Measurements from ENCODE around the gene MEF2B. TPM values are rescaled to one million over a fixed set of nuclear protein-coding genes. Genes with fewer than 3 reads are reported as not detected.
A peak's percentile ranks its signal among the peaks of the same experiment; 100 is the strongest.

The MEF2B gene
- total RNA-seq, 1 donor from 2014 or later: 1.4 TPM

DNA sequence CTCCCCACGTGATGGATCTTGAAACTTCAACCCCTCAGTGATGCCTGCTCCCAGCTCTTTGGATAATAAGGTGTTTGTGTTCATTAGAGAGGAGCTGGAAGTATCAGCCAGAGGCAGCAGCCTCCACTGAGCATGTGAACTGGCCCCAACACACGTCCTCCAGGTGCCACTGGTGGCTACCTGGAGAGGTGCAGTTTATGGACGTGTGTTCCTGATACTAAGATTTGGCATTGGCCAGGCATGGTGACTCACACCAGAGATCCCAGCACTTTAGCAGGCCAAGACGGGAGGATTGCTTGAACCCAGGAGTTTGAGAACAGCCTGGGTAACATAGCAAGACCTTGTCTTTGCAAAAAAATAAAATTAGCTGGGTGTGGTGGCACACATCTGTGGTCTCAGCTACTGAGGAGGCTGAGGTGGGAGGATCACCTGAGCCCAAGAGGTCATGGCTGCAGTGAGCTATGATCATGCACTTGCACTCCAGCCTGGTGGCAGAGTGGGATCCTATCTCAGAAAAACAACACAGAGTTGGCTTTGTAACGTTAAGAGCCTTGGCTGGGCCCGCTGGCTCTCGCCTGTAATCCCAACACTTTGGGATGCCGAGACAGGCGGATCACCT lies 71.9 kb downstream of the MEF2B start:
- no peaks in the 10 kb centered on the region for H3K9me3 ChIP-seq
- no peaks in the 10 kb centered on the region for H3K4me1 ChIP-seq
- H3K27ac ChIP-seq: no peak overlapping the region

DNA sequence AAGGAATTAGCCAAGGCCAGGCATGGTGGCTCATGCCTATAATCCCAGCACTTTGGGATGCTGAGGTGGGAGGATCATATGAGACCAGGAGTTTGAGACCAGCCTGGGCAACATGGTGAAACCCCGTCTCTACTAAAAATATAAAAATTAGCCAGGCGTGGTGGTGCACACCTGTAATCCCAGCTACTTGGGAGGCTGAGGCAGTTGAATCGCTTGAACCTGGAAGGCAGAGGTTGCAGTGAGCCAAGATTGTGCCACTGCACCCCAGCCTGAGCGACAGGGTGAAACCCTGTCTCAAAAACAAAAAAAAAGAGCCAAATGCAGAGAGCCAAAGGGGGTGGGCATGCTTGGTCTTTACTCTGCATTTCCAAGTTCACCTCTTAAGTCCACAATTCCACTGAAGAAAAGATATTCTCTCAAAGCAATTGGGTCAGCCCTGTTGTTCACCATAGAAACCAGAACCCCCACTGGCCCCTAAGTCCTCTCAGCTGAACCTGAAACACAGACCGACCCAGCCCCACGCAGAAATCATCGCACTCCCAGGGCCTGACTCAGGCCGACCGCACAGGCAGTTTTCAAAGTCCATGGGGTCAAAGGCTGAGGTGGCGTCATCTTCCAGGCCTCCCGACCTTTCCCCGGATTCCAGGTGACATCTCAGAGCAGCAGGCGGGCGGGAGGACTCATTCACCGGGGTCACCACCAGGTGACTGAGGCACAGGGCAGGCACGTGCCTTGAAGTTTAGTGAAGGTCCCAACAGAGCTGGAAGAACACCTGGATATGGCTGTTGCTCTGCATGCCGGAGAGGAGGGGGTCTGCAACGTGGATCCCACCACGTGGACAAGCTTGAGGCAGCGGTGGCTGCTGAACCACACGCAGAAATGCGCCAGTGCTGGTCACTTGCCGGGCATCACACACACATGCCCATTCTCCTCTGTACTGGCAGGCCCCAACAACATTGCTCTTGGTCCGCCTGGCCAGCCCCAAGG lies 73.1 kb downstream of the MEF2B start:
- no peak overlapping the region for H3K4me3 ChIP-seq
- no peak for ATAC-seq
- TF ChIP-seq, protein P1, sequence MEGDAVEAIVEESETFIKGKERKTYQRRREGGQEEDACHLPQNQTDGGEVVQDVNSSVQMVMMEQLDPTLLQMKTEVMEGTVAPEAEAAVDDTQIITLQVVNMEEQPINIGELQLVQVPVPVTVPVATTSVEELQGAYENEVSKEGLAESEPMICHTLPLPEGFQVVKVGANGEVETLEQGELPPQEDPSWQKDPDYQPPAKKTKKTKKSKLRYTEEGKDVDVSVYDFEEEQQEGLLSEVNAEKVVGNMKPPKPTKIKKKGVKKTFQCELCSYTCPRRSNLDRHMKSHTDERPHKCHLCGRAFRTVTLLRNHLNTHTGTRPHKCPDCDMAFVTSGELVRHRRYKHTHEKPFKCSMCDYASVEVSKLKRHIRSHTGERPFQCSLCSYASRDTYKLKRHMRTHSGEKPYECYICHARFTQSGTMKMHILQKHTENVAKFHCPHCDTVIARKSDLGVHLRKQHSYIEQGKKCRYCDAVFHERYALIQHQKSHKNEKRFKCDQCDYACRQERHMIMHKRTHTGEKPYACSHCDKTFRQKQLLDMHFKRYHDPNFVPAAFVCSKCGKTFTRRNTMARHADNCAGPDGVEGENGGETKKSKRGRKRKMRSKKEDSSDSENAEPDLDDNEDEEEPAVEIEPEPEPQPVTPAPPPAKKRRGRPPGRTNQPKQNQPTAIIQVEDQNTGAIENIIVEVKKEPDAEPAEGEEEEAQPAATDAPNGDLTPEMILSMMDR (IDR thresholded peaks at IDR 0.05): no peak
- DNase-seq: no peak
- no peaks in the 10 kb centered on the region for H3K36me3 ChIP-seq
- H3K27ac ChIP-seq: no peak overlapping the region
- H3K4me1 ChIP-seq: no peaks in the 10 kb centered on the region
- H3K27me3 ChIP-seq: no peaks in the 10 kb centered on the region
- no peaks in the 10 kb centered on the region for H3K9me3 ChIP-seq
- intact Hi-C loops (cut with DNase I): no loop called here

More for the DNA sequence above, 71.9 kb downstream of the MEF2B start:
- peak; percentile 22 for ATAC-seq
- DNase-seq: no peak
- Histone ChIP-seq H3K4me3 (no peak overlapping the region), H3K36me3 (no peaks in the 10 kb centered on the region), H3K27me3 (no peaks in the 10 kb centered on the region)
- intact Hi-C loops (cut with DNase I): no loop called here
- TF ChIP-seq, protein P1 (IDR thresholded peaks at IDR 0.05): no peak

DNA sequence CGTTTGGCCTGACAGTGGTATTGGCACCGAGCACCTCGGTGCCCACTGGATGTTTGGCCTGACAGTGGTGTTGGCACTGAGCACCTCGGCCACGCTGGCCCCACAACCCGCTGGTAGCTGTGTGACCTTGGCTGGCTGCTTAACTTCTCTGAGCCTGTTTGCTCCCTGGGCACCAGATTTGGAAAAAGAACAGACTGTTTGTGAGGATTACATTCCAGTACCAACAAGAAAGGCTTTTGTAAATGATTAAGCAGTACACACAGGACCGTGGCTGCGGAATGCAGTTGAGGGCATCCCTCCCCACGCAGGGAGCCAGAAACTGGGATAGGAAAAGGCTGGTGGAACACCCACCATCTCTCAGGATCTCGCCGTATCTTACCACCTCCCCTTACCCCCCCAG lies 74.4 kb downstream of the MEF2B start:
- Histone ChIP-seq H3K4me3 (no peak overlapping the region), H3K36me3 (no peaks in the 10 kb centered on the region), H3K4me1 (no peaks in the 10 kb centered on the region), H3K27ac (no peak overlapping the region), H3K27me3 (no peaks in the 10 kb centered on the region), H3K9me3 (no peaks in the 10 kb centered on the region)
- no peak for DNase-seq
- TF ChIP-seq, protein P1 (IDR thresholded peaks at IDR 0.05): no peak
- intact Hi-C loops (cut with DNase I): no loop called here
- no peak for ATAC-seq

Other genes starting within 250 kb of the MEF2B start
- gene HOMER3, start 229.0 kb downstream of the MEF2B start, total RNA-seq: 29.3 TPM
- gene SUGP2, start 136.7 kb downstream of the MEF2B start, total RNA-seq: 75.6 TPM
- gene ARMC6, start 136.7 kb downstream of the MEF2B start, total RNA-seq: 21.7 TPM
- gene SLC25A42, start 106.3 kb downstream of the MEF2B start, total RNA-seq: 12.7 TPM
- 31.0 TPM for gene TMEM161A, start 31.8 kb downstream of the MEF2B start, total RNA-seq
- 24.8 TPM for gene BORCS8, start 21.9 kb upstream of the MEF2B start, total RNA-seq
- 66.8 TPM for gene RFXANK, start 22.0 kb upstream of the MEF2B start, total RNA-seq
- gene NR2C2AP, start 33.2 kb upstream of the MEF2B start, total RNA-seq: 12.6 TPM
- not detected for gene NCAN, start 41.7 kb upstream of the MEF2B start, total RNA-seq
- 1.4 TPM for gene TM6SF2, start 103.0 kb upstream of the MEF2B start, total RNA-seq
- 40.1 TPM for gene SUGP1, start 150.2 kb upstream of the MEF2B start, total RNA-seq
- gene MAU2, start 150.6 kb upstream of the MEF2B start, total RNA-seq: 60.5 TPM
- 85.8 TPM for gene GATAD2A, start 235.4 kb upstream of the MEF2B start, total RNA-seq

Measured in upper lobe of right lung (tissue), 1 donor.